Activated naive CD8-positive, alpha-beta T cell treated with anti-CD3 and anti-CD28 coated beads, Interleukin-2, amount 50 U/mL, for 16 hours (primary cell): ENCODE data around the gene FOCAD.
A peak's percentile ranks its signal among the peaks of the same experiment; 100 is the strongest.
"Not testable (repeated sequence)": the region's sequence is repeated elsewhere in the genome, so short reads cannot be mapped to it uniquely, and the experiment has no call there.

ENCODE experiments used
- DNase-seq: peaks from one replicate; pipeline ENCODE4 v3.0.0-alpha.2; 2020; ENCODE audit warnings: low read depth, low spot score

The FOCAD gene, protein sequence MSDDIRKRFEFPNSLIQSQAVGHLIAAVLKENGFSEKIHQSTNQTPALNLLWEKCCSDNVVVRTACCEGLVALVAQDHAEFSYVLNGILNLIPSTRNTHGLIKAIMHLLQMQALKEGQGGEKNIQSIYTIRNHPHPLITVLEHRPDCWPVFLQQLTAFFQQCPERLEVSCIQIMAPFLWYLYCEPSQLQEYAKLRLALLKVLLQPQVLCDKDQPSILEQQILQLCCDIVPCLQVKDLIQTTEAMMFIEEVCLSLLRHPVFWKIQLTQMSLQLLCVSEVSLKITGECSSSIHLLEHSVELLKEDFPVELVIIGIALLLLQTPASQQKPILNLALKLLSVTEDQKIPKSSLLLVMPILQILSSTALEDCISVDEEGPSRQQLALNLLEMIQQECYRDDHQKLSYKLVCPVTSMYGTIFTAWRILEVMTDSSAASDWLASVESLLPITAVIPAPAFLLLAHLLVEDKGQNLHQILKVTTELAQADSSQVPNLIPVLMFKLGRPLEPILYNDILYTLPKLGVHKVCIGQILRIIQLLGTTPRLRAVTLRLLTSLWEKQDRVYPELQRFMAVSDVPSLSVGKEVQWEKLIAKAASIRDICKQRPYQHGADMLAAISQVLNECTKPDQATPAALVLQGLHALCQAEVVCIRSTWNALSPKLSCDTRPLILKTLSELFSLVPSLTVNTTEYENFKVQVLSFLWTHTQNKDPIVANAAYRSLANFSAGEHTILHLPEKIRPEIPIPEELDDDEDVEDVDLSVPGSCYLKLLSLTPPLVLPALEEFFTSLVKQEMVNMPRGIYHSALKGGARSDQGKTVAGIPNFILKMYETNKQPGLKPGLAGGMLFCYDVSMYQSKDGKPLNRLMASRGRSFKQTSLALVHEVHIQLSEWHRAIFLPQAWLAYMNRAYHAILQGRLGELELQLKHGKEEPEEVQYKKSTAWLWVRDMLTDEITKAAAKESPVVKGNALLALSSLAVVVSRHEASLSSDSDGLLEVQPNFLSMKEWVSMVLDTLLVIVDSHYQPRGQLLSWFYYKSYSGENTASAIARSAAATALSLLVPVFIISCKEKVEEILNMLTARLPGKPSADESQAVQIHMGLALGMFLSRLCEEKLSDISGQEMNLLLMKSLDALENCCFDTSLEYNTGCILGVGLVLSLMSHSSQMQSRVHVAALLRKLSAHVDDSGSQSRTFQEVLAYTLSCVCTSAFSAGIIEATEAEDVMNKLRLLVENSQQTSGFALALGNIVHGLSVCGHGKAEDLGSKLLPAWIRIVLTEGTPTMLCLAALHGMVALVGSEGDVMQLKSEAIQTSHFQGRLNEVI (N-terminal part only)

DNA sequence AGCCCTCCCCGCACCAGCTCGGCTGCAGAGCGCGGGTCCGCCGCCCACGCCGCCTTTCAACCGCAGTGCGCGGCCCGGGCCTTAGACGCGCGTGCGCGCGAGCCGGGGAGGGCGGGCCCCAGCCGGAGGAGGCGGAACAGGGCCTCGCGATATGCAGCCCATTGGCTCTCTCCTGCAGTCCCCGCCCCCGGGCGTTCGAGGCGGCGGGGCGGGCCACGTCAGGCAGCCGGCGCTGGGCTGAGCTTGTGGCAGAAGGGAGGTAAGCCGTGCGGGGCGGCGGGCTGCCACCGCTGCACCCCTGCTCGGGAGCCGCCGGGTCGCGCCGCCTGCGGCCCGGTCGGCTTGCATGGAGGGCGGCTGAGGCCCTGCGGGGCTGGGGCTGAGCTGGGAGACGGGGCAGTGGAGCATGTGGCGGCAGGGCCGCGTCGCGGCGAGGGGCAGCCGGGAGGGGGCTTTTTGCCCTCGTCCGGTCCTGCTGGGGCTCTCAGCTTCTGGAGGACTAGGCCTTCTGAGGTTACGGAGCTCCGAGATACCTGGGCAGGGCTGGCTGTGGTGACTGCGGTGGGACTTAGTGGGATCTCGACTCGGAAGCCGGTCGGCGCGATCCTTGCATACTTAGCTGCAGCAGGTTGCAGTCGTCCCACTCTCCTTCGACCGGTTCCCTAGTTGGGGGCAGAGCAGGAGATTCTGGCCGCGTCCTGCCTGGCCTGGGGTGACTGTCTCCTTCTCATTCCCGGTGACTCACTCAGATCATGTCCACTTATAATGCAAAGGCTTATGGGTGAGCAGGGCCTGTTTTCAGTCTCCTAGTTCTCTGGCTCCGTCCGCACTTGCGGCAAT is at the start of gene FOCAD:
Gene FOCAD (plus strand): TSS at position 225 of the 840 bp plus-strand sequence. CDS start 31,095 bp downstream, outside the sequence.
- peak; percentile 89 for DNase-seq

DNA sequence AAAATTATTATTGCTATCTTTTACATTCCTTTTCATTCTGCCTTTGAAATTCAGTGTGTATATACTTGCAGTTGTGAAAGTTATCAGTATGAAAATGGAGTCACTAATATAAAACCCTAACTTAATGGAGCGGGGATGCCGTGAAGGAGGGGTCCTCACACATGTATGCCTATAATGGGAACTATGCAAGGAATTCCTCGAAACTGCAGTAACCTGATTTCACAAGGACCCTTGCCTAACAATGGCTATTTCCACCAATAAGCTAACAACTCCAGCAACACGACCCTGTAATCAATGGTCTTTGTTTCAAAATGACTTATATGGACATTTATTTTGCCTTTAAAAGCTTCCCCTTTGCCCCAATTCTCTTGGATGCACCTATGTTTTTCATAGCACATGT is 49.2 kb upstream of the FOCAD start:
- no peak for DNase-seq

DNA sequence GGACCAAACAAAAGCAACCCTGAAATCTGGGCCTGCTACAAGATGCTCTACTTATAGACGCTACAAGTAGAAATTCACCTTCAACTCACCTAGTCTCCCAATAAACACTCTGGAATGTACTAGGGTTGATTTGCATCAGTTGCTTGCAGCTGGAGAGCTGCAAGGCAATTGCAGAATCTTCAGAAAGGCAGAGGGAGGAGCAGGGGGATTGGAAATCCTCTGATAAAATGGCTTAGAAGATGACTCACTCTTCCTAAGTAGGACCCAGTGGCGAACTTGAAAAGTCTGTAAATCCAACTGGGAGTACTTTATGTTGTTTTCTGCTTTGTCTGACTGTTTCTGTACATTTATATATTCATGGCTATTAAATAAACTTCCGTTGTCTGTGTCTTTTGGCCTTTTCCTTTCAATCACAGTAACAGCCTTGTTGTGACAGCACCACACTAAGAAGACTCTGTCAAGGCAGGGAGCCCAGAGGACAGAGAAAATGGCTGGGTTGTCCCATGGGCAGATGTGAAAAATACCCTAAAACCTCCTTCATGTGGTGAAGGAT is 47.1 kb upstream of the FOCAD start:
- no peak for DNase-seq

DNA sequence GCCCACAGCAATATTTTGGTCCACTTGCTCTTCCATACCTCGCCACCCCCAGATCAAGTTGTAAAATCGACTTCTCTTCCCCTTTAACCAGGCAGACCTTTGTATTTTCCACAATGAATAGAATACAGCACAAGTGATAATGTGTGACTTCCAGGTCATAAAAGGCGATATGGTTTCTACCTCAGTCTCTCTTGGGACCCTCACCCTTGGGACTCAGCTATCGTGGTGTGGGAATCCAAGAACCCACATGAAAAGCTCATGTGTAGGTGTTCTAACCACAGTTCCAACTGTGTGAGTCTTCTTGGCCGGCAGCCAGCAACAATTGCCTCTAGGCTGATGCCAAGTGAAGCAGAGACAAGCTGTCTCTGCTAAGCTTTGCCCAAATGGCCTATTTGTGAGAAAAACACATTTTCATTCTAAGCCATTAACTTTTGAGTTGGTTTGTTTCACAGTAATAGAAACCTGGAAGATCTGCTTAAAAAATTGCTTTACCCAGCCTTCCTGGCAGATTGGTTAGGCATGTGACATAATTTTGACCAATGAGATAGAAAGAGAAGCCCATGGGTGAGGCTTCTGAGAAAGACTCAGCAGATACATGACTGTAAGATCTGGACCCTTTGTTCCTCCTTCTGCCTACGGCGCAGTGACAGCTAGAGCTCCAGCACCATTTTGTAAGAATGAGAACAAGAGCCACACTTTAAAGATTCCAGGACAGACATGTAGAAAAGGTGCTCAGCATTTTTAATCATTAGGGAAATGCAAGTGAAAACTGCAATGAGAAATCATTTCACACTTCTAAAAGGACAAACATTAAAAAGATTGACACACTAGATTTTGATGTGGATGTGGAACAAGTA is 43.5 kb upstream of the FOCAD start:
- peak; percentile 41 for DNase-seq

DNA sequence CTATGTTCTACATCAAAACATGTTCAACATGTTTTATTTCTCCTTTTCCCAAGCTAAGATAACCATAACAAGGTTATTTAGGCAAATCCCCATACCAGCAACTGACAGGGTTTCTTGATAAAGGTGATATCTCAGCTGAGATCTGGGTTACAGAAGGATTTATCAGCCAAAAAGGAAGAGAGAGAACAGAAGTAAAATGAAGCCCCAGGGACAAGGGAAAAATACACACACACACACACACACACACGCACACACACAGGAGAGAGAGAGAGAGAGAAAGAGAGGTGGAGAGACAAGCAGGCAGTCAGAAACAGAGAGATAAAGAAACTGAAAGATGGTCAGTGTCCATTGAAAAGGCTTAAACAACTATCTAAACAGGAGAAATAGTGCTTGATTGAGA is 42.0 kb upstream of the FOCAD start:
- DNase-seq: no peak

DNA sequence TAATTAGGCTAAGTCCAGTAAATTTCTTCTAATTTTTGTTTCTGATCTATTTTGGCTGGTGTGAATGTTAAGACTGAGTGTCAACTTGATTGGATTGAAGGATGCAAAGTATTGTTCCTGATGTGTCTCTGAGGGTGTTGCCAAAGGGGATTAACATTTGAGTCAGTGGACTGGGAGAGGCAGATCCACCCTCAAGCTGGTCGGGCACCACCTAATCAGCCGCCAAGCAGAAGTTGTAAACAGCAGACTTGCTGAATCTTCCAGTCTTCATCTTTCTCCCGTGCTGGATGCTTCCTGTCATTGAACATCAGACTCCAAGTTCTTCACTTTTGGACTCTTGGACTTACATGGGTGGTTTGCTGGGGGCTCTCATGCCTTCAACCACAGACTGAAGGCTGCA is 40.4 kb upstream of the FOCAD start:
- DNase-seq: no peak

DNA sequence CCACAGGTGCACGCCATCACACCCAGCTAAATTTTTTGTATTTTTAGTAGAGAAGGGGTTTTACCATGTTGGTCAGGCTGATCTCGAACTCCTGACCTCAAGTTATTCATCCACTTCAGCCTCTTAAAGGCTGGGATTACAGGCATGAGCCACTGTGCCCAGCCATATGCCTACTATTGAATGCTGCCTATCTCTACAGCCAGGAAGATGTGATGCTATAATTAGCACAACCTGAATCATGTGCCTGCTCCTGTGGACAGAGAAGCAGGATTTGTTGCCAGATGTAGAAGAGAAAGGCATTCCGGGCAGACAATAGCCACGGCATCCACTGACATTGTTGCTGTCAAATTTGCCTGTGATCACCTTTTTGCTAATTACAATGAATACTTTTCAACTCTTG is 37.4 kb upstream of the FOCAD start:
- DNase-seq: no peak

DNA sequence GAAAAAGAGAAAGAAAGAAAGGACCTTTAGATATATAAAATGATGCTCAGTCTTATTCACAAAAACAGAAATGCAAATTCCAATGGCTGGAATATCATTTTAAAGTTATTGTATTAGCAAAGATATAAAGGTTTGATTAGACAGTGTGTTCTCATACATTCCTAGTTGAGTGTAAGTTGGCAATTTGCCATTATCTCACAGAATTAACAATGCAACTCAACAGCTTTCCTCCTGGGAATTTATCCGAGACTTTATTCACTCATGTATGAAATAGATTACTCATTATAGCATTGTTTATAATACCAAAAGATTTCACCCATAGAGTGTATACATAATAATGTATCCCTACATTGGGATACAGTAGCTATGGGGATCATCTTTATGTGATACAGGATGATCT is 34.7 kb upstream of the FOCAD start:
- DNase-seq: no peak

DNA sequence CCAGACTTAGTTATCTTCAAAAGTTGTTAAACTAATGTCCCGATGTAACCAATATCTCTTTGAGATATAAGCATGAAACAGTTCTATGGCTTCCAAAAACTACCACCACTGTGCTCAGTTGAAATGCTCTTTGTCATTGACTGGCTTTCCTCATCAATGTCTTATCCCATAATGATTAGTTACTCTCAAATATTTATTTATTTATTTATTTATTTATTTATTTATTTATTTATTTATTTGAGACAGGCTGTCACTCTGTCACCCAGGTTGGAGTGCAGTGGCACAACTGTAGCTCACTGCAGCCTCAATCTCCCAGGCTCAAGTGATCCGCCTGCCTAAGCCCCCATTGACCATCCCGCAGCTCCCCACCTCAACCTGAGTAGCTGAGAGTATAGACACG is 33.7 kb upstream of the FOCAD start:
- DNase-seq: no peak

DNA sequence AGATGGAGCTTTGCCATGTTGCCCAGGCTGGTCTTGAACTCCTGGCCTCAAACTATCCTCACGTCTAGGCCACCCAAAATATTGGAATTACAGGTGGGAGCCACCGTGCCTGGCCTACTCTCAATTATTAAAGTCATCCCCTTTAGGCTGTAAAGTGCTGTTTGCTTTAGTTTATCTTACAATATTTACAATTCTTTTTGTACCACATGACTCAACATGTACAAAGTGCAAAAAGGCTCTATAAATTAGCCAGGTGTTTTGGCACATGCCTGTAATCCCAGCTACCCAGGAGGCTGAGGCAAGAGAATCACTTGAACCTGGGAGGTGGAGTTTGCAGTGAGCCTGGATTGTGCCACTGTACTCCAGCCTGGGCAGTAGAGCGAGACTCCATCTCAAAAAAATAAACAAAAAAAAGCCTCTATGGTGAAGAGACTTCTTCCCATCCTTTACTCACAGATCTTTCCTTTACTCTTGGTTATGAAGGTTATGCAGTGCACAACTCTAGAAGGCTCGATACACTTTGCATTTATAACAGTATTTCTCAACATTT is 33.2 kb upstream of the FOCAD start:
- DNase-seq: no peak

DNA sequence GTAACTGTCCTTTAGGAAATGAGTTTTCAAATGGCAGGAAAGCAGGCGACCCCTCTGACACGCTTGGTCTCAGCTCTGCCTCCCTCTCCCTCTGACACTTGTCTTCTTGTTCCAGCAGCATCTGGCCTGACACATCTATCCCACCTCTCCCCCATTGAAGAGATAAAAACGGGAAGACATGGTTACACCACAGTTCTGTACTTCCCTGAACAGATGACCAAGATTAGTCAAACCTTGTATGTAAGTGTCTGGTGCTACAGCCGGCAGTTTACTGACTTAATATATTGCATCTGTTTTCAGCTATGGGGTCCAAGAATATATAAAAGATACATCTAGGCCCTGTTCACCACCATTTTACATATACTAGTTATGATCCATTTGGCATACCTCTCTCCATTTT is 32.1 kb upstream of the FOCAD start:
- no peak for DNase-seq

DNA sequence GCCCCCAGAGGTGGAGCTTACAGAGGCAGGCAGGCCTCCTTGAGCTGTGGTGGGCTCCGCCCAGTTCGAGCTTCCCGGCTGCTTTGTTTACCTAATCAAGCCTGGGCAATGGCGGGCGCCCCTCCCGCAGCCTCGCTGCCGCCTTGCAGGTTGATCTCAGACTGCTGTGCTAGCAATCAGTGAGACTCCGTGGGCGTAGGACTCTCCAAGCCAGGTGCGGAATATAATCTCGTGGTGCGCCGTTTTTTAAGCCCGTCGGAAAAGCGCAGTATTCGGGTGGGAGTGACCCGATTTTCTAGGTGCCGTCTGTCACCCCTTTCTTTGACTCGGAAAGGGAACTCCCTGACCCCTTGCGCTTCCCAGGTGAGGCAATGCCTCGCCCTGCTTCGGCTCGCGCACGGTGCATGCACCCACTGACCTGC is 25.8 kb upstream of the FOCAD start:
- not testable (repeated sequence) for DNase-seq

DNA sequence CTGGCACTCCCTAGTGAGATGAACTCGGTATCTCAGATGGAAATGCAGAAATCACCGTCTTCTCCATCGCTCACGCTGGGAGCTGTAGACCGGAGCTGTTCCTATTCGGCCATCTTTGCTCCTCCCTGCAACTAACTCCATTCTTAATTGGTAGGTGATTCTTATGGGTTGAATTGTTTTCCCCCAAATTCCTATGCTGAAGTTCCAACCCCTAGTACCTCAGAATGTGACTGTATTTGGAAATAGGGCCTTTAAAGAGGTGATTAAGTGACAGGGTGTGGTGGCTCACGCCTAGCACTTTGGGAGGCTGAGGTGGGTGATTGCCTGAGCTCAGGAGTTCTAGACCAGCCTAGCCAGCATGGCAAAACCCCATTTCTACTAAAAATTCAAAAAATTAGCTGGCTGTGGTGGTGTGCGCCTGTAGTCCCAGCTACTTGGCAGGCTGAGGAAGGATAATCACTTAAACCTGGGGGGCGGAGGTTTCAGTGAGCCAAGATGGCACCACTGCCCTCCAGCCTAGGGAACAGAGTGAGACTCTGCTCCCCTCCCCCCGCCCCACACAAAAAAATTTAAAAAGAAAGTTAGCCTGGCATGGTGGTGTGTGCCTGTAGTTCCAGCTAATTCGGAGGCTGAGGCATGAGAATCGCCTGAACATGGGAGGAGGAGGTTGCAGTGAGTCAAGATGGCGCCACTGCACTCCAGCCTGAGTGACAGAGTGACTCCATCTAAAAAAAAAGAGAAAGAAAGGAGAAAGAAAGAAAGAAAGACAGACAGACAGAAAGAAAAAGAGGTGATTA is 25.2 kb upstream of the FOCAD start:
- DNase-seq: no peak

DNA sequence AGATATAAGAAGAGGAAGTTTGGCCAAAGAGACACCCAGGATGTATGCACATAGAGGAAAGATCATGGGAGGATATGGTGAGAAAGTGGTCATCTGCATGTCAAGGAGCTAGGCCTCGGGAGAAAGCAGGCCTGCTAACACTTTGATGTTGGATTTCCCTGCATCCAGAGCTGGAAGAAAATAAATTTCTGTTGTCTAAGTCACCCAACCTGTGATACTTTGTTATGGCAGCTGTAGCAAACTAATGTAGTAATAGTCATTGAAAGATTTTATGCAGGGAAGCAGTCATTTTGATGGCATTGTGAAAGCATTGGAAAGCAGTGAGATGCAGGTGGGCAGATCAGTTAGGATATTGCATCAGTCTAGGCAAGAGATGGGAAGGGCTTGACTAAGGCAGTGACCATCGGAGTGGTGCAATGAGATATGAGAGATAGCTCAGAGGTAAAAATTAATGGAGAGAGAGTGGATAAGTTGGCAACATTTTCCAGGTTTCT is 24.5 kb upstream of the FOCAD start:
- no peak for DNase-seq

DNA sequence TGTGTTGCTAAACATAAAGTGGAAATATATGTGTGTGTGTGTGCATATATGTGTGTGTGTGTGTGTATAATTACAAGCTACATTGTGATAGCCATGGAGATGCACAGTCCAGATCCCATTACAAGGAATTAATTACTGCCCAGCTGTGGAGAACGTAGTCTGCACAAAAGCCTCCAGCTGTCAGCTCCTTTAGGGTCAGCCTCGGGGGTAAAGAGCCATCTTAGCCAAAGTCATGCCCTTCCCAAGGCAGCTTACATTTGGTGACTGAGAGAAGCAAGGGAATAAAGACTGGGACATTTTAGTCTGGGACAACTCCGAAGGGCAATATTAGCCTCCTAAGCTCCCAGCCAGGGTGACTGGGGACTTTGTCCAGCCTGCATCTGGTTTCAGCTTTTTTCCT is 21.9 kb upstream of the FOCAD start:
- DNase-seq: no peak

DNA sequence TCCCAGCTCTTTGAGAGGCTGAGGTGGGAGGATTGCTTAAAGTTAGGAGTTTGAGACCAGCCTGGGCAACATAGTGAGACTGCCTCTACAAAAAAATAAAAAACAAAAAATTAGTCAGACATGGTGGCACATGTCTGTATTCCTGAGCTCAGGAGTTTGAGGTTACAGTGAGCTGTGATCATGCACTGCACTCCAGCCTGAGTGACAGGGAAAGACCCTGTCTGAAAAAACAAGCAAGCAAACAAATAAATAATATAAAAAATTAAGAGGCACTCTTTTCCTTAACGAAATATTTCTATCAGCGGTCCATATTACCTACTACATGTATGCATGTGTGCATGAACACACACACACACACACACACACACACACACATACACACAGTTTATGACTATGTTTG is 20.9 kb upstream of the FOCAD start:
- DNase-seq: no peak

DNA sequence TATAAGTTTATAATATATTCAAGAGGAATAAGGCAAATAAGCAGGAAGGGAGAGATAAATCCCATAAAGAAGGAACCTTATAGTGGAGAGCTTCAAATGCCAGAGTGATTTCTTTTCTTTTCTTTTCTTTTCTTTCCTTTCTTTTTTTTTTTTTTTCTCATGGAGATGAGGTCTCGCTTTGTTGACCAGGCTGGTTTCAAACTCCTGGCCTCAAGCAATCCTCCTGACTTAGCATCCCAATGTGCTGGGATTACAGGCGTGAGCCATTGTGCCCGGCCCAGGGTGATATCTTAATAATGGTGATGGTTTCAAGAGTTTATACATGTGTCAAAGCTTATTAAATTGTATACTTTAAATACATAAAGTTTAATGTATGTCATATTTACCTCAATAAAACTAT is 19.6 kb upstream of the FOCAD start:
- DNase-seq: no peak

DNA sequence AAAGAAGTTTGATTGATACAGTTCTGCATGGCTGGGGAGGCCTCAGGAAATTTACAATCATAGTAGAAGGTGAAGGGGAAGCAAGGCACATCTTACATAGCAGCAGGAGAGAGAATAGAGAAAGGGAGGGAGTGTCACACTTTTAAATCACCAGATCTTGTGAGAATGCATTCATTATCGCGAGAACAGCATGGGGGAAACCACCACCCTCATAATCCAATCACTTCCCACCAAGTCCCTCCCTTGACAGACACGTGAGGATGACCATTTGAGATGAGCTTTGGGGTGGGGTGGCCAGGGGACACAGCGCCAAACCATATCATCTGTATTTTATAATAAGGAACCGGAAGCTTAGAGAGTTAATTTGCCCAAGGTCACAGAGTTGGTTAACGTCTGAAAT is 13.7 kb upstream of the FOCAD start:
- no peak for DNase-seq
